ENCODE data around the gene RHBDF2. TPM values are rescaled to one million over a fixed set of nuclear protein-coding genes. Genes with fewer than 3 reads are reported as not detected.

Gene RHBDF2
- total RNA-seq, 2 experiments from 2014 or later, result 51.4 to 52.1 TPM

DNA sequence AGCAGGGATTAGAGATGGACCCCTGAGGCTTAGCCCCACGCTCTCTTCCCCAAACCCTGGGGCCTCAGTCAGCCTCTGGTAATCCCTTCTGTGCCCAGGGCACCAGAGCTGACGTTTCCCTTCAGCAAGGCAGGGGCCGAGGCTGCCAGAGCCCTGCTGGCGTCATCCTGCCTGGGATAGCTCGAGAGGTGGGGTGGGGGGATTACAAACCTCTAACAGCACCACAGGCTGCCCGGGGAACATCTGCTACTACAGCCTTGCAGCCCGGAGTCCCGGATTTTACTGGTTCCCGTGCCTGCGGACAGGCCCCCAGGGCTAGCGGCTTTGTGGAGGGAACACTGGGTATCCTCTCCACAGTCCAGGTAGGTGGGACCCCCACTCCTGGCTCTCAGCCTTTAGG lies 33.9 kb downstream of the RHBDF2 start, which contains the start of gene AANAT:
Gene AANAT, plus strand, starts transcription at position 238 of the 400 bp plus-strand sequence. CDS start 1,144 bp downstream, outside the sequence.
- Mint-ChIP-seq H3K4me1 (ENCODE audit: low read depth) (peaks cover 9% of the 10 kb centered on the region), H3K27me3 (ENCODE audit: low read depth) (no peaks in the 10 kb centered on the region), H3K36me3 (ENCODE audit: low read depth) (peaks cover 6% of the 10 kb centered on the region), H3K4me3 (no peak within 1 kb of the TSS), H3K9me3 (ENCODE audit: insufficient read depth) (no peaks in the 10 kb centered on the region), H3K27ac (no peak within 1 kb of the TSS)
- CTCF ChIA-PET, result interaction anchor here (0.7 to 13.6 kb wide), 12 partner anchors 9 to 80 kb away, joined by 3 to 184 read pairs (median 5); partner anchors contain the start of genes RHBDF2 and UBE2O
- no peak for ATAC-seq
- no peak for DNase-seq
- POLR2A ChIA-PET, result interaction anchor here (0.9 to 2.2 kb wide), 2 partner anchors 25 to 35 kb away, joined by 4 to 8 read pairs; no protein-coding TSS in a partner anchor

DNA sequence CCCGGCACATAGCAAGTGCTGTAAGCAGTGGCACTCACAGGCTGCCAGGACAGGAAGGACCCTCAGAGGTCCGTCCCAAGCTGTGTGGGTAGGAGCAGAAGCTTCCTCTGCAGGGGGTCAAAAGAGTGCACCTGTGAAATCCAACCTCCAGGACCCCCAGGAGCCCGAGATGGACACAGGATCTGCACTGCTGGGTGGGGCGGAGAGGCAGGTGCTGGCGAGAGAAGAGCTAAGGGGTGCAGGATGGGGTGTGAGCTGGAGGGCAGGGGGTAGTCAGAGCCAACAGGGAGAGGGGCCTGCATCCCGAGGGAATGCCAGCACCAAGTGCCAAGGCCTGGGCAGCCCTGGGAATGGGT lies 34.5 kb downstream of the RHBDF2 start:
- CTCF ChIA-PET, result interaction anchor here (0.7 to 13.6 kb wide), 14 partner anchors 8 to 80 kb away, joined by 3 to 184 read pairs (median 4); partner anchors contain the start of genes RHBDF2 and UBE2O
- Mint-ChIP-seq H3K27ac (no peak overlapping the region), H3K36me3 (ENCODE audit: low read depth) (peaks cover 5% of the 10 kb centered on the region), H3K9me3 (ENCODE audit: insufficient read depth) (no peaks in the 10 kb centered on the region), H3K27me3 (ENCODE audit: low read depth) (no peaks in the 10 kb centered on the region), H3K4me1 (ENCODE audit: low read depth) (peaks cover 9% of the 10 kb centered on the region), H3K4me3 (no peak overlapping the region)
- DNase-seq (no peak), ATAC-seq (no peak)
- POLR2A ChIA-PET, result interaction anchor here (0.9 to 2.2 kb wide), 2 partner anchors 26 to 36 kb away, joined by 4 to 8 read pairs; no protein-coding TSS in a partner anchor

DNA sequence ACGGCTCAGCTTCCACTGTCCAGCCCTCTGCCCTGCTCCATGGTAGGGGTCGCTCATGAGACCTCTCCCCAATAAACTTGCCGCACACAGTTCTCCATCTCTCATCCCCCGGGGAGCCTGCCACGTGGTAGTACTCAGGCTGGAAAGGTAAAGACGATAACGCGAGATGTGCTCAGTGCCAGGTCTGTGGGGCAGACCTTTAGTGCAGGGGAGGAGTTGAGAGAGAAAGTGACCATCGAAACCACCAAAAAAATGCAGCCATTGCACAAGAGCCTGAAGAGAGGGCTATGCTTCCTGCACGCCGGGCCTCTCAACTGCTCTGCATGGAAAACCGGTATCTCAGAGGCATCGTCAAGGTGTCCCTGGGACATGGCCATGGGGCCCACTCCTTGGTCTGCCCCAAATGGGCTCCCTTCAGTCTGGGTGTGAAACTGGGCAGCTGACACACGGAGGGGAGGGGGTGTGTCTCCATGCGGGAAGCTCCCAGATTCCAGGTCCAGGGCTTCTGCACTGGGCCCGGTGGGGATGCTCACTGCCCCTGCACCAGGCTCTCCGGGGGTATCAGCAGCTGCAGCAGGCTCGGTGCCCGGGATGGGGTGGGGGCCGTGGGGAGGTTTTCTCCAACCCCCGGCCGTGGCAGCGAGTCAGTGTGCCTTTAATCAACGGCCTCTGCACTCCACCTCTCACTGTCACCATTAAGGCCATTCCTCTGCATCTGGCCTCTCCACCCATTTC lies 38.5 kb downstream of the RHBDF2 start:
- Mint-ChIP-seq H3K9me3 (ENCODE audit: insufficient read depth) (no peaks in the 10 kb centered on the region), H3K36me3 (ENCODE audit: low read depth) (no peaks in the 10 kb centered on the region), H3K4me1 (ENCODE audit: low read depth) (peaks cover 9% of the 10 kb centered on the region), H3K4me3 (no peak overlapping the region), H3K27ac (no peak overlapping the region), H3K27me3 (ENCODE audit: low read depth) (no peaks in the 10 kb centered on the region)
- ChIA-PET CTCF (interaction anchor here (0.6 to 13.6 kb wide), 2 partner anchors 41 to 58 kb away, joined by 3 to 184 read pairs; partner anchors contain the start of gene RHBDF2), POLR2A (interaction anchor here (0.8 kb wide), 1 partner anchor 9 kb away, joined by 3 read pairs; no protein-coding TSS in a partner anchor)
- ATAC-seq, result no peak
- no peak for DNase-seq

DNA sequence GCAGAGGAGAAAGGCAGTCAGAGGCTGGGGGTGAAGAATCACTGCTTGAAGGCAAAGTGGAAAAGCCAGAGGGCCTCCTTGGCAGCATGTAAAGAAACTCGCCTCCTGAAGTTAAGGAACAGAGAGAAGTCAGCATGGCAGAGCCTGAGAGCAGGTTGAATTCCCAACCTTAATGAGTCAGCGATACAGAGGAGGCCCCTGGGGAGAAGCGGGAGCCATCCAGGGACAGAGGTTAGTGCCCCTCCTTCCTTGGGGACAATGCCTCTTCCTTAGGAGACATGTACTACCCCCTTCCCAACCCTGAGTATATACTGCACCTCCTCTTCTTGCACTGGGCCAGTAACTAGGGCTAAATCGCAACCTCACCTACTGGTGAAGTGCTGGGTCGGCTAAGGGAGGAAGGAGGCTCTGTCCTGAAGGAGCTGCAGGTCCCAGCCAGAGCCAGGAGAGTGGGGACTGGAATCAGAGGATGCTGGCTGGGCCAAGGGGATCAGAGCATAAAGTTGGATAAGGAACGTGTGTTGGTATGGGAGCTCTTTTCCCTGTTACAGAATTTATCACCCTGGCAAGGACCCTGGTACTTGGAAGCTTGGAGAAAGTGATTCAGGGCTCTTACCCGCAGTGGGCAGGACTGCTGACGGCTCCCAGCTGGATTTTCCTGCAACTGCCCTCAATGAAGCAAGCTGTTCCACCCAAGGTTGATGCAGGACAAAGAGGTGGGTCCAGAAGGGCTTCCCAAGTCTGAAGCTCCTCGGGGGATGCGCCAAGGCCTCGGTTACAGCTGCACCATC lies 39.3 kb downstream of the RHBDF2 start:
- no peaks in the 10 kb centered on the region for H3K9me3 Mint-ChIP-seq (ENCODE audit: insufficient read depth)
- ATAC-seq (no peak), DNase-seq (no peak)
- H3K4me1 Mint-ChIP-seq (ENCODE audit: low read depth), result peaks cover 9% of the 10 kb centered on the region
- H3K27me3 Mint-ChIP-seq (ENCODE audit: low read depth), result no peaks in the 10 kb centered on the region
- CTCF ChIA-PET, result interaction anchor here (0.6 to 13.6 kb wide), 2 partner anchors 42 to 59 kb away, joined by 3 to 184 read pairs; partner anchors contain the start of gene RHBDF2
- H3K4me3 Mint-ChIP-seq, result no peak overlapping the region
- no peak overlapping the region for H3K27ac Mint-ChIP-seq
- H3K36me3 Mint-ChIP-seq (ENCODE audit: low read depth), result no peaks in the 10 kb centered on the region
- POLR2A ChIA-PET, result interaction anchor here (0.8 kb wide), 1 partner anchor 8 kb away, joined by 3 read pairs; no protein-coding TSS in a partner anchor

DNA sequence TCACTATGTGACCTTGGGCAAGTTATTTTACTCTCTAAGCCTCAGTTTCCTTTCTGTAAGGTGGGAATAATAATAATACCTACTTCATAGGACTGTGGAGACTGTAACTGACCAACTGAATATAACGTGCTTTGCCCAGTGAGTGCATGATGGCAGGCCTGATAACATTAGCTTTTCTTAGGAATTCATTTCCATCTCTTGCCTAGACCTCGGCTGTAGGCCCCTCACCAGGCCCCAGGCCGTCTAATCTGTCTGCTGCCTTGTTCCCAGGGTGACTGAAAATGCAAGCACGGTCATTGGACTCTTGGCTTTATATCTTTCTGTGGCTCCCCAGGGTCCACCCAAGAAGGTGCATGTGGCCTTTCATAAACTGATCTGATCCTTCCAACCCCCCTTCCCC lies 41.5 kb downstream of the RHBDF2 start:
- H3K27ac Mint-ChIP-seq, result no peak overlapping the region
- no peak overlapping the region for H3K4me3 Mint-ChIP-seq
- peaks cover 3% of the 10 kb centered on the region for H3K27me3 Mint-ChIP-seq (ENCODE audit: low read depth)
- DNase-seq (no peak), ATAC-seq (no peak)
- H3K36me3 Mint-ChIP-seq (ENCODE audit: low read depth), result no peaks in the 10 kb centered on the region
- no peaks in the 10 kb centered on the region for H3K4me1 Mint-ChIP-seq (ENCODE audit: low read depth)
- ChIA-PET POLR2A (interaction anchor here (0.6 to 1.6 kb wide), 3 partner anchors 32 to 189 kb away, joined by 3 to 4 read pairs (median 4); no protein-coding TSS in a partner anchor), CTCF (interaction anchor here (1.5 to 13.6 kb wide), 9 partner anchors 8 to 164 kb away, joined by 3 to 184 read pairs (median 7); partner anchors contain the start of genes AANAT and RHBDF2)
- H3K9me3 Mint-ChIP-seq (ENCODE audit: insufficient read depth), result no peaks in the 10 kb centered on the region

DNA sequence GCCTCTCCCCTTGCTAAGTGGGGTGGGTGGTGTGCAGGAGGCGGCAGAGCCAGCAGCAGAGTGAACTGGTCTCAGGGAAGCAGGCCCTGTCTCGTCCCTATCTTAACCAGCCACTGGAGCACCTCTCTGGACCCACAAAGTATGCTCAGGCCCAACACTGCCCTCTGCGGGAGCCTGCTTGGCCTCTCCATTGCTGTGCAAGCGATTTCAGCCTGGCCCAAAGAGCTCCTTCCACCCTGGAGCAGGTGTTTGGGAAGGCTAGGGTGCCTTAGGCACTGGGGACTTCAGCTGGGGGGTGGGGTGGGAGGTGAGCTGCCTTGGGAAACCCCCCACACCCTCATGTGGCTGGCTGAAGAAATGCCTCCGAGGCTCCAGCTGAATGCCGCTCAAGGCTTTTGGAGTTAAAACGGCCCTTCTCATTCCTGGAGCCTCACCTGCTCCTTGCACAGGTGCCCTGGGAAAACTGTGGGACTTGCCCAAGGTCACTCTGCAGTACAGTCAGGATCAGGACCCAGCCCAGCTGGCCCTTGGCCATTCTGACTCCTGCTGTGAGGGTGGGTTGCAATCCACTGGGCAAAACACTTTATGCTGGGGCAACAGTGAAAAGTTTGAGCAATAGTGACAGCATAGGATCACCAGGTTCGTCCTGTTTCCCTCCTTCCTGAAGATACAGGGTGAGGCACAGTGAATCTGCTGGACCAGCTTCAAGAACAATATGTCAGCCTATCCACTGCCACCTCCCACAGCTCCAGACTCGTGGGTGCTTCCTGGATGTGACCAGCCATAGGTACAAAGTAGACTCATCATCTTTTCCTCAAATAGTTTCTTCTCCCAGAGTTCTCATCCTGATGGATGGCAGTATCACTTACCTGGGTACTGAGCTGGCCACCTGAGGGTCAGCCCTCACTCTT lies 42.4 kb downstream of the RHBDF2 start:
- Mint-ChIP-seq H3K4me1 (ENCODE audit: low read depth) (no peaks in the 10 kb centered on the region), H3K4me3 (no peak overlapping the region), H3K9me3 (ENCODE audit: insufficient read depth) (no peaks in the 10 kb centered on the region), H3K27me3 (ENCODE audit: low read depth) (peaks cover 3% of the 10 kb centered on the region), H3K27ac (no peak overlapping the region), H3K36me3 (ENCODE audit: low read depth) (no peaks in the 10 kb centered on the region)
- CTCF ChIA-PET, result interaction anchor here (1.0 to 13.6 kb wide), 15 partner anchors 9 to 223 kb away, joined by 3 to 184 read pairs (median 5); partner anchors contain the start of genes AANAT and RHBDF2
- POLR2A ChIA-PET, result interaction anchor here (0.6 to 1.6 kb wide), 3 partner anchors 33 to 205 kb away, joined by 3 to 4 read pairs (median 4); no protein-coding TSS in a partner anchor
- ATAC-seq, result no peak
- no peak for DNase-seq

DNA sequence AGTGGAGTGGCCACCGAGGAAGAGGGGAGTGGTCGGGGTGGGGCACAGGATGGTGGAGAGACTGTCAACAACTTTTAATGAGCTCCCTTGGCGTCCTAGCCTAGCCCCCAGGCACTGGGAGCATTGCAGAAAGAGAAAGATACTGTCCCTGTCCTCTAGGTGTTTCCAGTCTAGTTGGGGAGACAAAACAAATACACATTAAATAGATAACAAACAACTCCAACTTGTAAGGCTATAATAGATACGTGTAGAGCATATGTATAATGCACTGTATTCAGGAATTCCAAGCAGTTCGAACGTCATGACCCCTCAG lies 47.8 kb downstream of the RHBDF2 start:
- H3K27me3 Mint-ChIP-seq (ENCODE audit: low read depth), result peaks cover 3% of the 10 kb centered on the region
- ChIA-PET POLR2A (interaction anchor here (0.5 to 0.7 kb wide), 2 partner anchors 9 to 246 kb away, joined by 3 read pairs; no protein-coding TSS in a partner anchor), CTCF (interaction anchor here (0.6 to 4.1 kb wide), 19 partner anchors 8 to 217 kb away, joined by 3 to 17 read pairs (median 4); partner anchors contain the start of genes AANAT, PRPSAP1 and SPHK1)
- ATAC-seq (no peak), DNase-seq (no peak)
- H3K36me3 Mint-ChIP-seq (ENCODE audit: low read depth), result peaks cover 6% of the 10 kb centered on the region
- H3K4me3 Mint-ChIP-seq, result peak overlapping the region; percentile 78
- H3K4me1 Mint-ChIP-seq (ENCODE audit: low read depth), result peaks cover 34% of the 10 kb centered on the region
- H3K9me3 Mint-ChIP-seq (ENCODE audit: insufficient read depth), result no peaks in the 10 kb centered on the region
- peak overlapping the region; percentile 82 for H3K27ac Mint-ChIP-seq

DNA sequence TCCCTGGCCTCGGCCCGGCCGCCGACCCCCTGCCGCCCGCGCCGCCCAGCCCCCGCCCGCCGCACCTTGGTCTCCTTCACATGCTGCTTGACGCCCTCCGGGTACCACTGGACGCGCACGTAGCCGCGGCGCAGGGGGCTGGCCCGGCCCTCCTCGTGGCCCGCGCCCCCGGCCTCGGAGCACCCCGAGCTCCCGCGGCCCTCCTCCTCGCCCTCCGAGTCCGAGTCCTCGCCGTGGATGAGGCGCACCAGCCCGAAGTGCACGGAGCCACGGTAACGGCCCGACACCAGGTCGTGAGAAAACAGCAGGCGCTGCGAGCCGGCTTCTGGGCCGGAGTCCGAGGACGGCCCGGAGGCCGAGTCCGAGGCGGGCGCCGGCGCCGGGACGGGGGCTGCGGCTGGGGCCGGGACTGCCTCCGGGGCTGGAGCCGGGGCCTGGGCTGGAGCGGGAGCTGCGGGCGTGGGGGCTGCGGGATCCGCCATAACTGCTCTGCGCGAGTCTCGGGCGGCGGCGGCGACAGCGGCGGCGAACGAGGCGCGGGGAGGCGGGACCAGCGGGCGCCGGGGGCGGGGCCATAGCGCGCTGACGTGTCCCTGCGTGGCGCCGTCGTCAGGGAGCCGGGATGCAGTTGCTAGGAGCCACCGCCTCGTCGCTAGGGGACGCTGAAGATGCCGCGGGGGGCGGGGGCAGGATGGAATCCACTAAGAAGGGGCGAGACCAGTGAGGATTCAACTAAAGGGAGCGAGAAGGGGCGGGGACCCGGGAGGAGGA lies 48.4 kb downstream of the RHBDF2 start, which contains the start of gene UBE2O:
Gene UBE2O, minus strand, starts transcription at position 493 of the 771 bp plus-strand sequence. Its CDS starts 11 bp downstream, at position 482.
- Mint-ChIP-seq H3K4me3 (peak within 1 kb of the TSS; percentile 91), H3K27ac (peak within 1 kb of the TSS; percentile 82), H3K4me1 (ENCODE audit: low read depth) (peaks cover 40% of the 10 kb centered on the region), H3K9me3 (ENCODE audit: insufficient read depth) (no peaks in the 10 kb centered on the region), H3K36me3 (ENCODE audit: low read depth) (peaks cover 6% of the 10 kb centered on the region), H3K27me3 (ENCODE audit: low read depth) (peaks cover 3% of the 10 kb centered on the region)
- ATAC-seq, result peak; percentile 91
- POLR2A ChIA-PET, result interaction anchor here (1.4 kb wide), 1 partner anchor 49 kb away, joined by 4 read pairs; no protein-coding TSS in a partner anchor
- DNase-seq, result peak; percentile 95
- CTCF ChIA-PET, result interaction anchor here (0.8 to 4.1 kb wide), 18 partner anchors 13 to 172 kb away, joined by 3 to 17 read pairs (median 5); partner anchors contain the start of genes AANAT and SPHK1

DNA sequence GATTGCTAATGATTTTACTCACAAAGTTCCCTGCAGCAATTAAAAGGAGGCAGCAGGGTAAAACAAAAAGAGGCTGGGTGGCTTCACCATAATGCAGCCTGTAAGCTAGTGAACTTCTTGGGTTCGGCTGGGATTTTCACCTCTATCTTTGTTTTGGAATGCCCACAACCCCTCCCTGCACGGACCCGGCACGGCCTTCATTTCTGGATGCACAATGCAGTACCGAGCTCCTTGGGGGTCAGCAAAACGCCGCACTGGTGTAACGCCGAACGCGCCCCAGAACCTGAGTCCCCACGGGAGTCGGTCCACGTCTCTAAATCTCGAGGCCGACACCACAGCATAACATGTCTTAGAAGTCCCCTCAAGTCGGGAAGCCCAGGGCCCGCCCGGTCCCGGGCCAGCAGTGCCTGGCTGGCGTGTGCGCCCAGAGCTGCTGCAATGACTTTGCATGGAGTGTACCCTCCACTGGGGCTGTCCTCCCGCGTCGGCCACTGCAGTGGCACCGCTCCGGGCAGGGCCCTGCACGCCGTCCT lies 49.0 kb downstream of the RHBDF2 start:
- Mint-ChIP-seq H3K27me3 (ENCODE audit: low read depth) (peaks cover 3% of the 10 kb centered on the region), H3K9me3 (ENCODE audit: insufficient read depth) (no peaks in the 10 kb centered on the region), H3K36me3 (ENCODE audit: low read depth) (peaks cover 6% of the 10 kb centered on the region), H3K4me3 (peak overlapping the region; percentile 91), H3K27ac (peak overlapping the region; percentile 49), H3K4me1 (ENCODE audit: low read depth) (peaks cover 46% of the 10 kb centered on the region)
- peak; percentile 40 for ATAC-seq
- no peak for DNase-seq
- ChIA-PET CTCF (interaction anchor here (0.6 to 4.1 kb wide), 12 partner anchors 14 to 1756 kb away, joined by 3 to 17 read pairs (median 6); partner anchors contain the start of genes AANAT and SPHK1), POLR2A (interaction anchor here (0.7 to 1.4 kb wide), 2 partner anchors 24 to 50 kb away, joined by 3 to 4 read pairs; no protein-coding TSS in a partner anchor)
